DND-41 (cell line): Measurements from ENCODE around the gene AFF1.

Source experiments
- EZH2 ChIP-seq: IDR thresholded peaks from 3 replicates; pipeline ENCODE4 v1.6.1; 2012; ENCODE audit warnings: borderline replicate concordance, low read depth, mild to moderate bottlenecking, moderate library complexity, low read length, inconsistent platforms; ENCODE audit not compliant: severe bottlenecking
- TF ChIP-seq, protein P1 (sequence below): IDR thresholded peaks from 2 replicates; pipeline ENCODE4 v1.5.1; 2012; ENCODE audit warnings: borderline replicate concordance, low read length, moderate library complexity, mild to moderate bottlenecking; ENCODE audit not compliant: poor library complexity, severe bottlenecking; ENCODE audit errors: extremely low read depth

DNA sequence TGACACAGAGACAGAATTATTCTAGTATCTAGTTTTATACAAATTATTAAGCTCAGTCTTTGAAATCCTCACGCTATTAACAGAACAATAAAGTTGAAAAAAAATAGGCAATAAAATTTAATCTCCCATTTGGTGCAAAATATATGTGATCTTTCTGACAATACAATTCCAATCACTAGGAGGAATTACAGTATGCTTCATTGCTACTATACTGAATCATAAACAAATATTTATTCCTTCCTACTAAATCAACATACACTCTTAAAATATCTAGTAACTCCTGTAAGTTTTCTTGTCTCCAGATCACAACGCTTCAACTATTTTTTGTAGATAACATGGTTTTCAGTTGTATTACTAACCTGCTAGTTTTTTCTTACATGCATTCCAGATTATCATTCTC, 239.9 kb downstream of the AFF1 start:
- TF ChIP-seq, protein P1, sequence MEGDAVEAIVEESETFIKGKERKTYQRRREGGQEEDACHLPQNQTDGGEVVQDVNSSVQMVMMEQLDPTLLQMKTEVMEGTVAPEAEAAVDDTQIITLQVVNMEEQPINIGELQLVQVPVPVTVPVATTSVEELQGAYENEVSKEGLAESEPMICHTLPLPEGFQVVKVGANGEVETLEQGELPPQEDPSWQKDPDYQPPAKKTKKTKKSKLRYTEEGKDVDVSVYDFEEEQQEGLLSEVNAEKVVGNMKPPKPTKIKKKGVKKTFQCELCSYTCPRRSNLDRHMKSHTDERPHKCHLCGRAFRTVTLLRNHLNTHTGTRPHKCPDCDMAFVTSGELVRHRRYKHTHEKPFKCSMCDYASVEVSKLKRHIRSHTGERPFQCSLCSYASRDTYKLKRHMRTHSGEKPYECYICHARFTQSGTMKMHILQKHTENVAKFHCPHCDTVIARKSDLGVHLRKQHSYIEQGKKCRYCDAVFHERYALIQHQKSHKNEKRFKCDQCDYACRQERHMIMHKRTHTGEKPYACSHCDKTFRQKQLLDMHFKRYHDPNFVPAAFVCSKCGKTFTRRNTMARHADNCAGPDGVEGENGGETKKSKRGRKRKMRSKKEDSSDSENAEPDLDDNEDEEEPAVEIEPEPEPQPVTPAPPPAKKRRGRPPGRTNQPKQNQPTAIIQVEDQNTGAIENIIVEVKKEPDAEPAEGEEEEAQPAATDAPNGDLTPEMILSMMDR = no peak
- TF ChIP-seq EZH2 = no peak
